ENCODE data around the gene UTY. TPM values are rescaled to one million over a fixed set of nuclear protein-coding genes. Genes with fewer than 3 reads are reported as not detected.
A peak's percentile ranks its signal among the peaks of the same experiment; 100 is the strongest.
"Not testable (repeated sequence)": the region's sequence is repeated elsewhere in the genome, so short reads cannot be mapped to it uniquely, and the experiment has no call there.

Gene UTY
- total and polyA plus RNA-seq, 4 donors = 2.2 to 24.3 TPM; not detected in 2

- TF ChIP-seq ZBTB33 (IDR thresholded peaks at IDR 0.05) = no peak
- TF ChIP-seq FOXA2 (IDR thresholded peaks at IDR 0.05) = no peak
- TF ChIP-seq YY1 (IDR thresholded peaks at IDR 0.05) = no peak
- TF ChIP-seq, protein P1, sequence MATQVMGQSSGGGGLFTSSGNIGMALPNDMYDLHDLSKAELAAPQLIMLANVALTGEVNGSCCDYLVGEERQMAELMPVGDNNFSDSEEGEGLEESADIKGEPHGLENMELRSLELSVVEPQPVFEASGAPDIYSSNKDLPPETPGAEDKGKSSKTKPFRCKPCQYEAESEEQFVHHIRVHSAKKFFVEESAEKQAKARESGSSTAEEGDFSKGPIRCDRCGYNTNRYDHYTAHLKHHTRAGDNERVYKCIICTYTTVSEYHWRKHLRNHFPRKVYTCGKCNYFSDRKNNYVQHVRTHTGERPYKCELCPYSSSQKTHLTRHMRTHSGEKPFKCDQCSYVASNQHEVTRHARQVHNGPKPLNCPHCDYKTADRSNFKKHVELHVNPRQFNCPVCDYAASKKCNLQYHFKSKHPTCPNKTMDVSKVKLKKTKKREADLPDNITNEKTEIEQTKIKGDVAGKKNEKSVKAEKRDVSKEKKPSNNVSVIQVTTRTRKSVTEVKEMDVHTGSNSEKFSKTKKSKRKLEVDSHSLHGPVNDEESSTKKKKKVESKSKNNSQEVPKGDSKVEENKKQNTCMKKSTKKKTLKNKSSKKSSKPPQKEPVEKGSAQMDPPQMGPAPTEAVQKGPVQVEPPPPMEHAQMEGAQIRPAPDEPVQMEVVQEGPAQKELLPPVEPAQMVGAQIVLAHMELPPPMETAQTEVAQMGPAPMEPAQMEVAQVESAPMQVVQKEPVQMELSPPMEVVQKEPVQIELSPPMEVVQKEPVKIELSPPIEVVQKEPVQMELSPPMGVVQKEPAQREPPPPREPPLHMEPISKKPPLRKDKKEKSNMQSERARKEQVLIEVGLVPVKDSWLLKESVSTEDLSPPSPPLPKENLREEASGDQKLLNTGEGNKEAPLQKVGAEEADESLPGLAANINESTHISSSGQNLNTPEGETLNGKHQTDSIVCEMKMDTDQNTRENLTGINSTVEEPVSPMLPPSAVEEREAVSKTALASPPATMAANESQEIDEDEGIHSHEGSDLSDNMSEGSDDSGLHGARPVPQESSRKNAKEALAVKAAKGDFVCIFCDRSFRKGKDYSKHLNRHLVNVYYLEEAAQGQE (IDR thresholded peaks at IDR 0.05) = no peak
- TF ChIP-seq, protein P2, sequence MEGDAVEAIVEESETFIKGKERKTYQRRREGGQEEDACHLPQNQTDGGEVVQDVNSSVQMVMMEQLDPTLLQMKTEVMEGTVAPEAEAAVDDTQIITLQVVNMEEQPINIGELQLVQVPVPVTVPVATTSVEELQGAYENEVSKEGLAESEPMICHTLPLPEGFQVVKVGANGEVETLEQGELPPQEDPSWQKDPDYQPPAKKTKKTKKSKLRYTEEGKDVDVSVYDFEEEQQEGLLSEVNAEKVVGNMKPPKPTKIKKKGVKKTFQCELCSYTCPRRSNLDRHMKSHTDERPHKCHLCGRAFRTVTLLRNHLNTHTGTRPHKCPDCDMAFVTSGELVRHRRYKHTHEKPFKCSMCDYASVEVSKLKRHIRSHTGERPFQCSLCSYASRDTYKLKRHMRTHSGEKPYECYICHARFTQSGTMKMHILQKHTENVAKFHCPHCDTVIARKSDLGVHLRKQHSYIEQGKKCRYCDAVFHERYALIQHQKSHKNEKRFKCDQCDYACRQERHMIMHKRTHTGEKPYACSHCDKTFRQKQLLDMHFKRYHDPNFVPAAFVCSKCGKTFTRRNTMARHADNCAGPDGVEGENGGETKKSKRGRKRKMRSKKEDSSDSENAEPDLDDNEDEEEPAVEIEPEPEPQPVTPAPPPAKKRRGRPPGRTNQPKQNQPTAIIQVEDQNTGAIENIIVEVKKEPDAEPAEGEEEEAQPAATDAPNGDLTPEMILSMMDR (IDR thresholded peaks at IDR 0.05; ENCODE audit: low read depth, low read length, missing input control) = no peak
- TF ChIP-seq SP1 (IDR thresholded peaks at IDR 0.05) = no peak
- TF ChIP-seq MAX (IDR thresholded peaks at IDR 0.05) = no peak
- TF ChIP-seq GABPA (IDR thresholded peaks at IDR 0.05 in 1 of 2, conservative IDR thresholded peaks at IDR 0.05 in 1 of 2) = no peak
- TF ChIP-seq HNF4A (conservative IDR thresholded peaks at IDR 0.05) = no peak
- no peak for TF ChIP-seq EGR1 (IDR thresholded peaks at IDR 0.05; ENCODE audit: low read depth in 2 of 2)
- no peak for TF ChIP-seq TAF1 (conservative IDR thresholded peaks at IDR 0.05)
- H3K27me3 ChIP-seq (ENCODE audit: control insufficient read depth in 4 of 4, insufficient read depth in 4 of 4, low read length in 3 of 4) = no peaks in the 10 kb centered on the region
- whole genome bisulfite sequencing = 97% methylated on average over 1 of the region's 1 CpG
These were observed 188.6 kb downstream of the UTY start for GRCh38 chrY:13291199-13291598.

GRCh38 chrY:13282151-13283054 lies 197.4 kb downstream of the UTY start:
- H3K4me1 ChIP-seq (ENCODE audit: control insufficient read depth in 4 of 4, insufficient read depth in 4 of 4, low read length in 3 of 4); H3K9me3 ChIP-seq (ENCODE audit: control insufficient read depth in 4 of 4, low read length in 3 of 4); H3K36me3 ChIP-seq (ENCODE audit: control insufficient read depth in 4 of 4, insufficient read depth in 3 of 4, low read depth in 1 of 4, low read length in 3 of 4); H3K9ac ChIP-seq (ENCODE audit: low read depth in 1 of 2, low read length in 2 of 2); H3K4me3 ChIP-seq (ENCODE audit: low read depth in 1 of 3, low read length in 3 of 3); DNase-seq (ENCODE audit: low spot score); H3K27me3 ChIP-seq (ENCODE audit: control insufficient read depth in 4 of 4, insufficient read depth in 4 of 4, low read length in 3 of 4); H3K27ac ChIP-seq (ENCODE audit: low read depth in 1 of 2, low read length in 2 of 2): not testable (repeated sequence)
- peak in 1 of 2 donors; percentile 11 for TF ChIP-seq HNF4A (conservative IDR thresholded peaks at IDR 0.05)
- WGBS = 31% methylated on average over 15 of the region's 15 CpGs

More at GRCh38 chrY:13291199-13291598, 188.6 kb downstream of the UTY start:
- Histone ChIP-seq H3K36me3 (ENCODE audit: control insufficient read depth in 4 of 4, insufficient read depth in 3 of 4, low read depth in 1 of 4, low read length in 3 of 4) (peaks cover 0 to 13% (median 2%) of the 10 kb centered on the region in 4 donors), H3K9ac (ENCODE audit: low read depth in 1 of 2, low read length in 2 of 2) (no peak overlapping the region), H3K27ac (ENCODE audit: low read depth in 1 of 2, low read length in 2 of 2) (no peak overlapping the region), H3K4me1 (ENCODE audit: control insufficient read depth in 4 of 4, insufficient read depth in 4 of 4, low read length in 3 of 4) (no peaks in the 10 kb centered on the region), H3K4me3 (ENCODE audit: low read depth in 1 of 3, low read length in 3 of 3) (no peak overlapping the region), H3K9me3 (ENCODE audit: control insufficient read depth in 4 of 4, low read length in 3 of 4) (no peaks in the 10 kb centered on the region)
- DNase-seq (ENCODE audit: low spot score) = no peak
